Osteocyte (in vitro differentiated cells): ENCODE measurements around the gene PLK4. TPM values are rescaled to one million over a fixed set of nuclear protein-coding genes. Genes with fewer than 3 reads are reported as not detected.
"Not testable (repeated sequence)": the region's sequence is repeated elsewhere in the genome, so short reads cannot be mapped to it uniquely, and the experiment has no call there.

ENCODE experiments used
- DNase-seq: peaks from one replicate; pipeline ENCODE4 v3.0.0; 2021; ENCODE audit warnings: mixed read lengths; ENCODE audit not compliant: unreplicated experiment; ENCODE audit errors: extremely low spot score
- H3K27ac Mint-ChIP-seq: one replicate; pipeline ENCODE4 v1.8.0; 2021; ENCODE audit warnings: mild to moderate bottlenecking, mixed read lengths; ENCODE audit not compliant: unreplicated experiment
- H3K27me3 Mint-ChIP-seq: one replicate; pipeline ENCODE4 v1.8.0; 2021; ENCODE audit warnings: mixed read lengths; ENCODE audit not compliant: unreplicated experiment
- H3K36me3 Mint-ChIP-seq: one replicate; pipeline ENCODE4 v1.8.0; 2021; ENCODE audit warnings: mixed read lengths; ENCODE audit not compliant: unreplicated experiment
- H3K4me1 Mint-ChIP-seq: one replicate; pipeline ENCODE4 v1.8.0; 2021; ENCODE audit warnings: mixed read lengths; ENCODE audit not compliant: unreplicated experiment
- H3K4me3 Mint-ChIP-seq: one replicate; pipeline ENCODE4 v1.8.0; 2021; ENCODE audit warnings: mild to moderate bottlenecking, moderate library complexity, mixed read lengths; ENCODE audit not compliant: unreplicated experiment
- H3K9me3 Mint-ChIP-seq: one replicate; pipeline ENCODE4 v1.8.0; 2021; ENCODE audit warnings: mixed read lengths; ENCODE audit not compliant: unreplicated experiment
- CTCF ChIP-seq: fragments of 200-600 bp; sonication (generic); IDR thresholded peaks from 2 replicates; pipeline ENCODE4 v1.5.0; 2021; ENCODE audit warnings: antibody characterized with exemption, mild to moderate bottlenecking, moderate library complexity
- total RNA-seq: library from RNA; stranded (reverse); gene quantifications from 2 replicates; pipeline ENCODE4 v1.2.1, GENCODE V29; 2021

PLK4 gene
- total RNA-seq, 1 donor from 2014 or later, result 3.7 TPM

- Mint-ChIP-seq H3K9me3 (peaks cover 5% of the 10 kb centered on the region), H3K36me3 (peaks cover 7% of the 10 kb centered on the region), H3K4me1 (peaks cover 3% of the 10 kb centered on the region), H3K27me3 (no peaks in the 10 kb centered on the region), H3K27ac (no peak overlapping the region), H3K4me3 (no peak overlapping the region)
- DNase-seq, result no peak
- TF ChIP-seq CTCF, result no peak
Measured at GRCh38 chr4:127896528-127896927, 15.8 kb downstream of the PLK4 start.

- not testable (repeated sequence) for H3K36me3 Mint-ChIP-seq, H3K4me1 Mint-ChIP-seq, H3K27me3 Mint-ChIP-seq, H3K27ac Mint-ChIP-seq, H3K4me3 Mint-ChIP-seq, DNase-seq
- peaks cover 21% of the 10 kb centered on the region for H3K9me3 Mint-ChIP-seq
Measured at GRCh38 chr4:127899682-127900081, 19.0 kb downstream of the PLK4 start.

DNA sequence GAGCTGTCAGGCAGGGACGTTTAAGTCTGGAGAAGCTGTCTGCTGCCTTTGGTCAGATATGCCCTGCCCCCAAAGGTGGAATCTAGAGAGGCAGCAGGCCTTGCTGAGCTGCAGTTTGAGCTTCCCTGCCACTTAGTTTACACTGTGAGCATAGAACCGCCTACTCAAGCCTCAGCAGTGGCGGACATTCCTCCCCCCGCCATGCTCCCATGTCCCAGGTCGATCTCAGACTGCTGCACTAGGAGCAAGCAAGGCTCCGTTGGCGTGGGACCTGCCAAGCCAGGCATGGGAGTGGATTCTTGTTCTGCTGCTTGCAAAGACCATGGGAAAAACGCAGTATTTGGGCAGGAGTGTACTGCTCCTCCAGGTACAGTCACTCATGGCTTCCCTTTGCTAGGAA lies 24.3 kb downstream of the PLK4 start:
- no peak overlapping the region for H3K4me3 Mint-ChIP-seq
- no peak for DNase-seq
- no peak for TF ChIP-seq CTCF
- H3K27ac Mint-ChIP-seq, result no peak overlapping the region
- H3K4me1 Mint-ChIP-seq, result no peaks in the 10 kb centered on the region
- peaks cover 21% of the 10 kb centered on the region for H3K9me3 Mint-ChIP-seq
- H3K36me3 Mint-ChIP-seq, result peaks cover 7% of the 10 kb centered on the region
- no peaks in the 10 kb centered on the region for H3K27me3 Mint-ChIP-seq

DNA sequence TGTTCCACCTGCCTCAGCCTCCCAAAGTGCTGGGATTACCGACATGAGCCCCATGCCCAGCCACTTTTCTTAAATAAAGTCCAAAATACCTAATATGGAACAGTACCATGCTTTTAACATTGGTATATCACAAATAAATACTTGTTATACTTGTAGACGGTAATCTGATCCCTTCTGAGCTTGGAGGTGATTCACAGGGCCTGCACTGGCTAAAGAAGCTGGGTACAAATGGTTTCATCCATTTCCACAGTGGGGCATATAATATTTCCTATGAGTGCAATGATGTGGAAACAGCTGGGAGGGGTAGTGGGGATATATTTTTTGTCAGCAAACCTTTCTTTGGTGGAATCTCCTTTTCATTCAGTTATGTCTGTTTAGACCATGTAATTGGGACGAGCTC lies 35.8 kb downstream of the PLK4 start:
- Mint-ChIP-seq H3K9me3 (peaks cover 4% of the 10 kb centered on the region), H3K27me3 (no peaks in the 10 kb centered on the region), H3K36me3 (peaks cover 24% of the 10 kb centered on the region), H3K4me3 (no peak overlapping the region), H3K27ac (no peak overlapping the region), H3K4me1 (no peaks in the 10 kb centered on the region)
- DNase-seq, result no peak
- TF ChIP-seq CTCF, result no peak

GRCh38 chr4:127917151-127917550 lies 36.5 kb downstream of the PLK4 start:
- TF ChIP-seq CTCF, result no peak
- Mint-ChIP-seq H3K4me1 (no peaks in the 10 kb centered on the region), H3K9me3 (no peaks in the 10 kb centered on the region), H3K27ac (no peak overlapping the region), H3K4me3 (no peak overlapping the region), H3K27me3 (no peaks in the 10 kb centered on the region), H3K36me3 (peaks cover 24% of the 10 kb centered on the region)
- no peak for DNase-seq

DNA sequence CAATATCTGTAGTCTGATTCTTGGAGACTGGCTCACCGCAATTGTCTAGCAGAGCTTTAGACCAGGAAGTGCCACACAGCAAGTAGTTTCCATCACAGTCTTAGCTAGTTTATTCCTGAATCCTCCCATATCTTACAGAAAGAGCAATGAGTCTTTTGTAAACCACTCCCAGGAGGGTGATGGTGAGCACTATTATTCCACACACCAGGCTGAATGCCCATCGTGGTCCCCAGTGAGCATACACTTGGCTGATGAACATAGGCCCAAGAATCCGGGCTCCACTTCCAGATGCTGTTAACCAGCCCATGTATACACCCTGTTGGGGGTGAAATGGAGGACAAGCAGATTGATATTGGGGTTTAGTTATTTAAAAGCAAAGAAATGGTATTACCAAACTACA lies 39.8 kb downstream of the PLK4 start:
- no peak for TF ChIP-seq CTCF
- no peak for DNase-seq
- no peaks in the 10 kb centered on the region for H3K27me3 Mint-ChIP-seq
- H3K36me3 Mint-ChIP-seq, result peaks cover 40% of the 10 kb centered on the region
- H3K4me1 Mint-ChIP-seq, result no peaks in the 10 kb centered on the region
- peaks cover 13% of the 10 kb centered on the region for H3K9me3 Mint-ChIP-seq
- no peak overlapping the region for H3K27ac Mint-ChIP-seq
- H3K4me3 Mint-ChIP-seq, result no peak overlapping the region
